GM12878 (cell line): ENCODE measurements around the gene C10orf105. TPM values are rescaled to one million over a fixed set of nuclear protein-coding genes. Genes with fewer than 3 reads are reported as not detected.
A peak's percentile ranks its signal among the peaks of the same experiment; 100 is the strongest.

Experiments used
- ATAC-seq: fragments of 200-7000 bp; cut with Tn5 transposase; 3 replicates; pipeline ENCODE4 v1.9.1; 2020; ENCODE audit warnings: mild to moderate bottlenecking, moderate library complexity
- BruUV-seq: library from RNA; stranded (reverse); fragments of 400-500 nt; replicated peaks from 2 replicates; lab custom pipeline; 2021; lab: Mats Ljungman, UMichigan
- CTCF ChIA-PET: fragments of 300-600 bp; sonication (Branson Sonifier 250); formaldehyde crosslinking; extraction: SDS; loops from one replicate; lab custom pipeline; 2021; ENCODE audit warnings: inconsistent platforms; lab: Yijun Ruan, JAX
- POLR2A ChIA-PET: fragments of 350-600 bp; formaldehyde crosslinking; extraction: SDS; loops from one replicate; lab custom pipeline; 2021; ENCODE audit warnings: inconsistent platforms; lab: Charles Lee
- RAD21 ChIA-PET: fragments of 300-600 bp; sonication (Branson Sonifier 250); formaldehyde crosslinking; loops from one replicate; lab custom pipeline; 2023; ENCODE audit warnings: antibody characterized with exemption; ENCODE audit not compliant: unreplicated experiment; lab: Charles Lee
- SMC1A ChIA-PET: fragments of 300-600 bp; sonication (Branson Sonifier 250); formaldehyde crosslinking; loops from one replicate; lab custom pipeline; 2023; ENCODE audit not compliant: unreplicated experiment, uncharacterized antibody; lab: Charles Lee
- DNase-seq: peaks from one replicate; pipeline ENCODE4 v3.0.0-alpha.2; 2011; ENCODE audit warnings: low read depth, low spot score
- FAIRE-seq: peaks from 3 replicates; lab custom pipeline; 2011; peaks lifted over from hg19 to GRCh38; lab: Jason Lieb, UNC
- H2AFZ ChIP-seq: 2 replicates; pipeline ENCODE4 v1.6.0; 2011; ENCODE audit warnings: low read depth, low read length, control low read depth; ENCODE audit not compliant: control insufficient read depth
- H3K27ac ChIP-seq: 2 replicates; pipeline ENCODE4 v1.5.1; 2011; ENCODE audit warnings: control low read depth; ENCODE audit not compliant: control insufficient read depth, insufficient read depth
- H3K27me3 ChIP-seq, 2 experiments: replicated peaks in 1 of 2; 2 replicates each; pipeline versions ENCODE4 v1.6.0 to v1.6.1; 2011; ENCODE audit warnings: low read length in 1 of 2; ENCODE audit not compliant: control insufficient read depth in 2 of 2, insufficient read depth in 2 of 2
- H3K36me3 ChIP-seq, 2 experiments: 2 replicates each; pipeline ENCODE4 v1.5.1; 2011; ENCODE audit warnings: low read length in 1 of 2; ENCODE audit not compliant: control insufficient read depth in 2 of 2, insufficient read depth in 2 of 2
- H3K4me1 ChIP-seq: 2 replicates; pipeline ENCODE4 v1.6.1; 2011; ENCODE audit warnings: mild to moderate bottlenecking, low read length, moderate library complexity, mixed read lengths; ENCODE audit not compliant: control insufficient read depth, insufficient read depth
- H3K4me2 ChIP-seq: 2 replicates; pipeline ENCODE4 v1.6.0; 2011; ENCODE audit warnings: control low read depth; ENCODE audit not compliant: control insufficient read depth, insufficient read depth
- H3K4me3 ChIP-seq: fragments of 200-600 bp; sonication (generic); 2 replicates; pipeline ENCODE4 v1.5.1; 2016
- H3K79me2 ChIP-seq: 2 replicates; pipeline ENCODE4 v1.6.0; 2011; ENCODE audit warnings: low read length; ENCODE audit not compliant: control insufficient read depth, insufficient read depth
- H3K9ac ChIP-seq: 2 replicates; pipeline ENCODE4 v1.8.0; 2011; ENCODE audit warnings: low read length, control low read depth, mixed read lengths; ENCODE audit not compliant: control insufficient read depth, insufficient read depth
- H3K9me3 ChIP-seq: replicated peaks from 3 replicates; pipeline ENCODE4 v1.5.1; 2011; ENCODE audit warnings: mild to moderate bottlenecking, low read length; ENCODE audit not compliant: control insufficient read depth, insufficient read depth
- H4K20me1 ChIP-seq: 2 replicates; pipeline ENCODE4 v1.6.0; 2011; ENCODE audit not compliant: control insufficient read depth, insufficient read depth
- ATF7 ChIP-seq: fragments of 450-650 bp; IDR thresholded peaks from 2 replicates; pipeline ENCODE4 v1.6.1; 2016; ENCODE audit warnings: low read depth, mild to moderate bottlenecking
- BMI1 ChIP-seq: fragments of 450-650 bp; IDR thresholded peaks from 2 replicates; pipeline ENCODE4 v1.6.1; 2016; ENCODE audit warnings: mild to moderate bottlenecking, moderate library complexity, borderline replicate concordance
- CBFB ChIP-seq: IDR thresholded peaks from 2 replicates; pipeline ENCODE4 v1.6.1; 2016; ENCODE audit warnings: antibody characterized with exemption, low read depth
- CREM ChIP-seq: IDR thresholded peaks from 2 replicates; pipeline ENCODE4 v1.6.1; 2014; ENCODE audit warnings: antibody characterized with exemption, low read depth
- ESRRA ChIP-seq: IDR thresholded peaks from 2 replicates; pipeline ENCODE4 v1.6.1; 2012; ENCODE audit warnings: mild to moderate bottlenecking, low read length, improper control_type of control experiment
- FOS ChIP-seq: IDR thresholded peaks from 3 replicates; pipeline ENCODE4 v1.6.1; 2011; ENCODE audit warnings: borderline replicate concordance; ENCODE audit not compliant: insufficient read length; ENCODE audit errors: extremely low read depth
- IRF4 ChIP-seq: IDR thresholded peaks from 2 replicates; pipeline ENCODE4 v1.6.1; 2011; ENCODE audit warnings: low read depth, low read length
- KDM1A ChIP-seq: fragments of 200-600 bp; sonication (generic); IDR thresholded peaks from 2 replicates; pipeline ENCODE4 v1.6.1; 2016; ENCODE audit warnings: borderline replicate concordance
- MAX ChIP-seq: IDR thresholded peaks from 2 replicates; pipeline ENCODE4 v1.6.1; 2012; ENCODE audit warnings: low read depth, low read length, improper control_type of control experiment
- MEF2A ChIP-seq: IDR thresholded peaks from 2 replicates; pipeline ENCODE4 v1.6.1; 2011; ENCODE audit warnings: low read depth, mild to moderate bottlenecking, low read length, moderate library complexity; ENCODE audit not compliant: insufficient read depth
- MYC ChIP-seq: IDR thresholded peaks from 2 replicates; pipeline ENCODE4 v1.6.1; 2011; ENCODE audit warnings: mild to moderate bottlenecking, low read length, moderate library complexity, inconsistent platforms; ENCODE audit not compliant: insufficient read depth, insufficient replicate concordance, insufficient read length, severe bottlenecking
- PAX5 ChIP-seq: IDR thresholded peaks from 2 replicates; pipeline ENCODE4 v1.6.1; 2011; ENCODE audit warnings: low read depth, low read length, borderline replicate concordance
- SKIL ChIP-seq: fragments of 450-650 bp; IDR thresholded peaks from 2 replicates; pipeline ENCODE4 v1.6.1; 2017; ENCODE audit warnings: mild to moderate bottlenecking, low read depth, inconsistent platforms; ENCODE audit not compliant: poor library complexity, severe bottlenecking
- SMC3 ChIP-seq: IDR thresholded peaks from 2 replicates; pipeline ENCODE4 v1.6.1; 2011; ENCODE audit warnings: low read length, improper control_type of control experiment, borderline replicate concordance
- SP1 ChIP-seq: IDR thresholded peaks from one replicate; pipeline ENCODE4 v1.6.1; 2011; ENCODE audit warnings: low read depth, low read length
- ZBED1 ChIP-seq: IDR thresholded peaks from 2 replicates; pipeline ENCODE4 v1.6.1; 2016; ENCODE audit warnings: borderline replicate concordance
- ZBTB11 ChIP-seq: fragments of 450-650 bp; formaldehyde crosslinking; IDR thresholded peaks from 2 replicates; pipeline ENCODE4 v1.5.0; 2022; ENCODE audit warnings: mild to moderate bottlenecking, missing genetic modification characterization
- ZNF24 ChIP-seq: fragments of 450-650 bp; IDR thresholded peaks from 2 replicates; pipeline ENCODE4 v1.6.1; 2017; ENCODE audit warnings: antibody characterized with exemption, mild to moderate bottlenecking
- WGBS: methylation state at CpG from one replicate; pipeline ENCODE4 v1.1.6; 2016; ENCODE audit warnings: low lambda C conversion rate; ENCODE audit not compliant: insufficient replicate concordance, insufficient coverage; ENCODE audit errors: missing lambda C conversion rate; 5-methylcytosine and 5-hydroxymethylcytosine counted together
- in situ Hi-C: fragments of 300-500 bp; cut with MboI; formaldehyde crosslinking; loops from 9 replicates; pipeline ENCODE4 v1.14.3; 2018; ENCODE audit warnings: mixed read lengths
- intact Hi-C: fragments of 100-400 bp; cut with micrococcal nuclease; formaldehyde crosslinking; loops from one replicate; pipeline ENCODE4 v1.14.2; 2022; ENCODE audit not compliant: unreplicated experiment
- polyA plus RNA-seq, 11 experiments: library from polyadenylated mRNA; depleted of rRNA in 4 of 11; unstranded in 6 of 11; stranded (reverse) in 5 of 11; fragments of >200 nt; fragmentation: Nextera tagmentation in 4 of 11; fragmentation: Illumina TruSeq in 1 of 11; extraction: Ambion mirVana in 4 of 11; extraction: Trizol in 1 of 11; gene quantifications; 1 replicate in 1 of 11; 2 replicates in 10 of 11; pipeline versions ENCODE4 v1.2.1 to v1.2.3, GENCODE V29; 2011 to 2016; ENCODE audit warnings: inconsistent platforms in 2 of 11, missing spikeins in 2 of 11, low read depth in 1 of 11
- total RNA-seq, 4 experiments: library from RNA; depleted of rRNA in 3 of 4; stranded (reverse); fragments of >200 nt in 3 of 4; fragmentation: Illumina TruSeq in 1 of 4; extraction: Trizol in 1 of 4; gene quantifications; 2 replicates each; pipeline versions ENCODE4 v1.2.1 to v1.2.3, GENCODE V29; 2013 to 2021

The C10orf105 gene
- total and polyA plus RNA-seq, 10 of the 15 experiments (the other 5 are each of a cell fraction or from before 2014, with no cell fraction given) = 0.04 to 0.06 (median 0.05) TPM; not detected in 7

GRCh38 chr10:71694039-71694501 lies 25.5 kb downstream of the C10orf105 start:
- peak overlapping the region; percentile 89 for H3K4me2 ChIP-seq
- POLR2A ChIA-PET = interaction anchor here (0.5 to 2.1 kb wide), 8 partner anchors 11 to 198 kb away, joined by 3 to 5 read pairs (median 4); no protein-coding TSS in a partner anchor
- SMC1A ChIA-PET = interaction anchor here (0.7 to 5.9 kb wide), 15 partner anchors 9 to 712 kb away, joined by 3 to 31 read pairs (median 4); partner anchors contain the start of gene VSIR
- H3K36me3 ChIP-seq = no peaks in the 10 kb centered on the region
- peaks cover 61% of the 10 kb centered on the region for H3K4me1 ChIP-seq
- H3K27me3 ChIP-seq = no peaks in the 10 kb centered on the region
- intact Hi-C loops = loop anchor here (1.0 to 10.0 kb wide), 4 partner anchors 34 to 207 kb away; no protein-coding TSS in a partner anchor
- DNase-seq = peak; percentile 20
- no peaks in the 10 kb centered on the region; the same call in 2 of the 3 replicates for H3K9me3 ChIP-seq
- BruUV-seq = no TSS peak
- peak overlapping the region; percentile 82 for H3K27ac ChIP-seq
- RAD21 ChIA-PET = interaction anchor here (0.6 to 7.2 kb wide), 14 partner anchors 9 to 1826 kb away, joined by 3 to 53 read pairs (median 4); partner anchors contain the start of genes PSAP and SLC29A3
- no peak for FAIRE-seq
- peak overlapping the region; percentile 61 for H2AFZ ChIP-seq
- CTCF ChIA-PET = interaction anchor here (0.6 to 8.9 kb wide), 17 partner anchors 8 to 378 kb away, joined by 3 to 116 read pairs (median 10); partner anchors contain the start of genes SLC29A3 and VSIR
- H3K4me3 ChIP-seq = peak overlapping the region; percentile 33; the same call in 1 of the 2 replicates
- in situ Hi-C loops = no loop called here
- peak overlapping the region; percentile 32 for H3K9ac ChIP-seq
- peak; percentile 45 for ATAC-seq
- no peaks in the 10 kb centered on the region for H4K20me1 ChIP-seq
- WGBS = 16% methylated on average over 17 of the region's 18 CpGs
- no peaks in the 10 kb centered on the region for H3K79me2 ChIP-seq
- TF ChIP-seq IRF4 = no peak
- TF ChIP-seq BMI1 = no peak
- no peak for TF ChIP-seq SKIL
- peak; percentile 25; the same call in 1 of the 2 replicates for TF ChIP-seq CREM
- TF ChIP-seq SP1 = no peak
- TF ChIP-seq MAX = no peak
- TF ChIP-seq ZBED1 = no peak
- TF ChIP-seq PAX5 = peak; percentile 80; the same call in 1 of the 2 replicates
- no peak for TF ChIP-seq KDM1A
- no peak for TF ChIP-seq SMC3
- TF ChIP-seq MEF2A = no peak
- no peak for TF ChIP-seq ATF7
- TF ChIP-seq CBFB = no peak
- no peak for TF ChIP-seq FOS
- TF ChIP-seq MYC = no peak
- no peak for TF ChIP-seq ZBTB11 (CRISPR knock-in tag)
- TF ChIP-seq ZNF24 = no peak
- no peak for TF ChIP-seq ESRRA
